SHP77 (cell line): ENCODE results near the gene DHDH.

Experiments
- DNase-seq, 2 experiments: peaks; one replicate each; lab custom pipeline; 2025; lab: John Stamatoyannopoulos, UW

The DHDH gene

GRCh38 chr19:48992581-48993174, 59.2 kb downstream of the DHDH start:
- DNase-seq = no peak

- peak; percentile 98 to 99 for DNase-seq
Observed at GRCh38 chr19:48993175-48994034, 59.9 kb downstream of the DHDH start, which contains the start of the genes GYS1 and RUVBL2. Gene GYS1, minus strand, starts transcription at chr19:48993309. Its CDS starts 197 bp downstream, at chr19:48993112. Gene RUVBL2, plus strand, starts transcription at chr19:48993887. Its CDS starts 25 bp downstream, at chr19:48993912.

GRCh38 chr19:48994035-48994386, 60.5 kb downstream of the DHDH start:
- no peak for DNase-seq
